NB4 (cell line): ENCODE measurements around the gene PRR19.

Source experiments
- POLR2A ChIP-seq: IDR thresholded peaks from 2 replicates; pipeline ENCODE4 v1.6.1; 2011; ENCODE audit warnings: mild to moderate bottlenecking; ENCODE audit not compliant: insufficient read length; ENCODE audit errors: extremely low read depth
- TF ChIP-seq, protein P1 (sequence below): IDR thresholded peaks from one replicate; pipeline ENCODE4 v1.5.1; 2012; ENCODE audit warnings: low read depth, low read length

GRCh38 chr19:42285541-42285941 is 16.4 kb upstream of the PRR19 start:
- TF ChIP-seq, protein P1, sequence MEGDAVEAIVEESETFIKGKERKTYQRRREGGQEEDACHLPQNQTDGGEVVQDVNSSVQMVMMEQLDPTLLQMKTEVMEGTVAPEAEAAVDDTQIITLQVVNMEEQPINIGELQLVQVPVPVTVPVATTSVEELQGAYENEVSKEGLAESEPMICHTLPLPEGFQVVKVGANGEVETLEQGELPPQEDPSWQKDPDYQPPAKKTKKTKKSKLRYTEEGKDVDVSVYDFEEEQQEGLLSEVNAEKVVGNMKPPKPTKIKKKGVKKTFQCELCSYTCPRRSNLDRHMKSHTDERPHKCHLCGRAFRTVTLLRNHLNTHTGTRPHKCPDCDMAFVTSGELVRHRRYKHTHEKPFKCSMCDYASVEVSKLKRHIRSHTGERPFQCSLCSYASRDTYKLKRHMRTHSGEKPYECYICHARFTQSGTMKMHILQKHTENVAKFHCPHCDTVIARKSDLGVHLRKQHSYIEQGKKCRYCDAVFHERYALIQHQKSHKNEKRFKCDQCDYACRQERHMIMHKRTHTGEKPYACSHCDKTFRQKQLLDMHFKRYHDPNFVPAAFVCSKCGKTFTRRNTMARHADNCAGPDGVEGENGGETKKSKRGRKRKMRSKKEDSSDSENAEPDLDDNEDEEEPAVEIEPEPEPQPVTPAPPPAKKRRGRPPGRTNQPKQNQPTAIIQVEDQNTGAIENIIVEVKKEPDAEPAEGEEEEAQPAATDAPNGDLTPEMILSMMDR, result no peak
- TF ChIP-seq POLR2A, result no peak
